NCI-H524 (cell line): ENCODE measurements around the gene ZNF574.
"Not testable (repeated sequence)": the region's sequence is repeated elsewhere in the genome, so short reads cannot be mapped to it uniquely, and the experiment has no call there.

Source experiments
- DNase-seq, 2 experiments: peaks; one replicate each; lab custom pipeline; 2025; lab: John Stamatoyannopoulos, UW

The ZNF574 gene

DNA sequence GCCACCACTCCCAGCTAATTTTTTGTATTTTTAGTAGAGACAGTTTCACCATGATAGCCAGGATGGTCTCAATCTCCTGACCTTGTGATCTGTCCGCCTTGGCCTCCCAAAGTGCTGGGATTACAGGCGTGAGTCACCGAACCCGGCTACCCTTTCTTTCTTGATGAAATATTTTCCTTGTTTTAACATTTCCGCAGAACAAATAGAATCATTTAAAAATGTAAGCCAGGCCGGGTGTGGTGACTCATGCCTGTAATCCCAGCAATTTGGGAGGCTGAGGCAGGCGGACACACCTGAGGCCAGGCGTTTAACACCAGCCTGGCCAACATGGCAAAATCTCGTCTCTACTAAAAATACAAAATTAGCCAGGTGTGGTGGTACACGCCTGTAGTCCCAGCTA, 24.3 kb downstream of the ZNF574 start:
- not testable (repeated sequence) for DNase-seq

DNA sequence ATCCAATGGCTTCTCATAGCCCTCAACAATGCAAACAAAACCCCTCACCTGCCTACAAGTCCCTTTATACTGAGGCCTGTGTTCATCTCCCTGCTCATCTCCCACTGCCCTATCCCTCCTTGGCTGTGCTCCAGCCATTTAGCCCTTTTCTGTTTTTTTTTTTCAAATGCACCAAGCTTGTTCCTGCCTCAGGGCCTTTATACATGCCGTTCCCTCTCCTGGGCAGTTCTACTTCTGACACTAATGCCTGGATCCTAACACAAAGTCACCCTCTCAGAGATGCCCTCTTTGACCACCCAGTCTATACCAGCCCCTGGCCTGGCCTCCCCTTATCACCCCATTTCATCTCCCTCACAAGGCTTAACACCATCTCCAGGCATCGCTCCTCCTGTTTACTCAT, 26.9 kb downstream of the ZNF574 start:
- no peak for DNase-seq

DNA sequence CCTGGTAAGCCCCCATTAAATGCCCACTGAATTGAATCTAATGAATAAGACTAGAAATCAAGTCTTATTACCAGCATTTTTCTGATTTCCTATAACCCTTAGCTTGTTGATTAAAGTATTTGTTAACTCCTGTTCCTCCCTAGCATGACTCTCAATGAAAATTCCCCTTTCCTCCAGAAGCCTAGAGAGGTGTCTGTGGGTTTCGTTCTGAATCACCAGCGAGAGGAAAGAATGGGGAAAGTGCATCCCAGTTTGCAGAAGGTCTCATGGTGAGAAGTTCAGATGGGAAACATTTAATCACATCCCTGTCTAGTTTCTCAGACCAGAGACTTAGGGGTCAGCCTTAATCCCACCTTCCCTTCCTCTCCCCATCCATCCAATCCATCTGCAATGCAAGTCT, 29.4 kb downstream of the ZNF574 start:
- no peak for DNase-seq

DNA sequence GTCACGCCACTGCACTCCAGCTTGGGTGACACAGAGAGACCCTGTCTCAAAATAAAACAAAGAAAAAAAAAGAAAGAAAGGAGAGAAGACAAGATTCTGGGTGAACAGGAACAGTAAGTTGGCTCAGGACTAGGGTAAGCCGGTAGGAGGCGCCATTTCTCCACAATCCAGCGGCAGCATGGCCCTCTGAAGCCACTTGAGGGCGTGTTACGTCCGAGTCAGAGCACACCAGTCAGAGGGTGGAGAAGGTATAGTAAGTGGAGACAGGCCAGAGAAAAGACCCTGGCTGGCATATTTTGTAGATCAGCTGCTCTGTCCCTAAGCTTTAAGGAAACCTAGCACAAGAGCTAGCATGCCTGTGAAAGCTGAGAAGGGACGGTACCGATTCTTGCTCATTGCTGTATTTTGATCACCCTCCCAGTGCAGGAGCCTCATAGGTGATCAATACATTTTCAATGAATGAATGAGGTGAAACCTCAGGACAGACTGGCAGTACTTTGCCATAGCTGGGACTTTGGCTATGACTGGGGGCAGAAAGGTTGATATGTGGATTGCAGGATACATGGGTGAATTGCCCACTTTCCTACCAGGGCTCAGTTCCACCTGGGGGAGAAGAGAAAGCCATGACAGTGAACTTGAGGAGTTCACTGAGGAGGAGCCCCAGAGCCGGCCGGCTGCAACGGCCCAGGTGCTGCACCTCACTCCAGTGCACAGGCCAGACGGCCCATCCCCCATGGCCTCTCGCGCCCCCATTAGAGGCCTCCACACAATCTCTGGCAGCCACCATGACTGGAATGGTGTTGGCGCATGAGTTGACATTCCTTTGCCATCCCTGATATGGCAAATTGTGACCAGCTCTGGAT, 32.8 kb downstream of the ZNF574 start:
- peak; percentile 73 to 87 for DNase-seq

DNA sequence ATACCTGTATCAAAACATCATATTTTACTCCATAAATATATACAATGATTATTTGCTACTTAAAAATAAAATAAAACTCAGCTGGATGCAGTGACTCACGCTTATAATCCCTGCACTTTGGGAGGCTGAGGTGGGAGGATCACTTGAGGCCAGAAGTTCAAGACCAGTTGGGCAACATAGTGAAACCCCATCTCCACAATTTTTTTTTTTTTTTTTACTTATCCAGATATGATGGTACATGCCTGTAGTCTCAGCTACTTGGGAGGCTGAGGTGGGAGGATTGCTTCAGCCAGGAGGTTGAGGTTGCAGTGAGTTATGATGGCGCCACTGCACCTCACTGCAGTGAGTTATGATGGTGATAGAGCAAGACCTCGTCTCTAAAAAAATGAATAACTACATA, 33.9 kb downstream of the ZNF574 start:
- no peak for DNase-seq

DNA sequence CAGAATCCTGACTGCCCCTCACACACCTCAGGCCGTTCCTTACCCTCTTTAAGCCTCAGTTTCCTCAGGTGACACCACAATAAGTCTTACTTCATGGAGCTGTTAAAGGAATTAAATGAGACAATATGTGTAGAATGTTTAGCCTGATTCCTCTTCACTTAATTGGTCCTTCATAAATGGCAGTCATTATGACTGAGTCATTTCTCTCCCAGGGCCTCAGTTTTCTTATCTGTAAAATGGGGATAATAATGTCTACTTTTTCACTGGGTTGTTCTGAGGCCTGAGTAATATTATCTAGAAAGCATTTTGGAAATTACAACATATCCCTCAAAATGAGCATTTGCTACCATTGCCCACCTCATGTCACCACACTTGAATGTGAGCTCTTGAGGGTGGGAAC, 34.7 kb downstream of the ZNF574 start:
- DNase-seq, result no peak

DNA sequence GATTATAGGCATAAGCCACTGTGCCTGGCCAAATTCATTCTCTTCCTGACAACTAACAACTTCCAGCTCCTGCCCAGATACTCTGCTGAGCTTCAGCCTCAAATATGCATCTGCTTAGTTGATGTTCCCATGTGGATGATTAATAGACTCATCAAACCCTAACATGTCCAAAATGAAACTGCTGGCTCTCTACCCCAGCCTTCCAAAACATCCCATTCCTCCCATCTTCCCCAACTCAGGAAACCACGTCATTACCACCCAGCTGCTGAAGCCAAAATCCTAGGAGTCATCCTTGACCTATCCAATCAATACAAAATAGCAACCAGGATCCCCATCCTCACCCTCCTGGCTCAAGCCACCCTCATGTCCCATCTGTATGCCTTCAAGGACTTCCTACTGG, 35.4 kb downstream of the ZNF574 start:
- no peak for DNase-seq

DNA sequence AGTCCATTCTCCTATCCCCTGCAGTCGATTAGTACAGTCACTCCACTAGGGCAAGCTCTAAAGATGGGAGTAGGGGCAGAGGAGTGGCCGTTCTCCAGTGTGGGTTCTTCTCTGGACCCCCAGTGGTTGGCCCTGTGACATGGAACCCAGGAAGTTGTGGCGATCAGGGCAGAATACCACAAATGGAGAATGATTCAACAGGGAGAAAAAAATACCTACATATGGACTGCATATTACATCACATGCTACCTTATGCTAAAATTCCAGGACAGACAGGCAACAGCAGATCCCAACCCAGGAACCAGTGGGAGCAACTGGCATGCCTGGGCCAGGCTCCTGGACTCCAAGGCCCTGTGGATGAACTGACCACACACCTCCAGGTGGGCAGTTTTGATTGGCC, 35.8 kb downstream of the ZNF574 start:
- no peak for DNase-seq

DNA sequence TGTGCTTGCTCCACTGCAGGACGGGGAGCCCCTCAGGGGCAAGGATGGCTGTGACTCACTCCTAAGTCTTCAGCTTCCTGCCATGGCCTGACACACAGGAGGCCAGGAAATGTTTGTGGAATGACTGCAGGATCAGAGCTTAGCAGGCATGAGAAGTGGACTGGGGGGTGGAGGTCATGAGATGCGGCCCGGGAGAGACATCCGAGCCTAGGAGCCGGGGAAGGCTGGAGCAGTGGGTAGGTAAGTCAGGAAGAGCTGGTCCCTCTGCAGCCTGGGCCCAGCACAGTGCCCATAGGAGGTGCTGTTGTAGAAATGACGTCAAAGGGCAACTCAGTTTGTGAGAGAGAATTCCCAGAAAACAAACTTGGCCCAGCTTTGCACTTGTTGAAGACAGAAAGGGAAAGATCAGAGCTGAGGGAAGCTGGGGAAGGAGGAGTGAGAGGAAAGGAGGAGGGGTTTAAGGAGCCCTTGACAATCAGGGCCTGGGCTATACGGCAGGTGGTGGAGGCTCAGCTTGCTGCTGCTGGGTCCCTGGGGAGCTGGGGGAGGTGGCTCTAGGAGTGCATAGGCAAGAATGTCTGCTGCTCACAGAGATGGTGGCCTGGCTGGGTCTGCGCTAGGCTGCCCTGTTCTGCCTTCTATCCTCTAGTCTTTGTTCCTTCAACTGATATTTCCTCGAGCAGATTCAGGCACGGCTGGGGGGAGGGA, 37.8 kb downstream of the ZNF574 start:
- peak; percentile 96 for DNase-seq

DNA sequence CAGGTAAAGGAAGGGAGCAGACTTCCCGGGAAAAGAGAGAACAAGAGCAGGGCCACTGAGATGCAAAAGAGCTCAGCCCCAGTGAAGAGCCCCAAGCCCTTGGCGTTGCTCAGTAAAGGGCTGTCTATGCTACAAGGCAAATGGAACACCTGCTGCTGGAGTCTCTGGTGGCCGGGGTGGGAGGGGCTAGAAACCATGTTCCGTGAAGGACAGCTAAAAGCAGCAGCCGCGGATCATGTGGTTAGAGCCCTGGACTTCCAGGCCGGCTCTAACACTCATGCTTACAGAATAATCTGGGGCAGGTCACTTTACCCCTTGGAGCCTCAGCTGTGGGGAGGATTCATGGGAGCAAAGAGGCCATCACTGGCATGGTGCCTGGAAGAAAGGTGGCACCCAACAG, 38.4 kb downstream of the ZNF574 start:
- DNase-seq, result peak; percentile 69 to 93

DNA sequence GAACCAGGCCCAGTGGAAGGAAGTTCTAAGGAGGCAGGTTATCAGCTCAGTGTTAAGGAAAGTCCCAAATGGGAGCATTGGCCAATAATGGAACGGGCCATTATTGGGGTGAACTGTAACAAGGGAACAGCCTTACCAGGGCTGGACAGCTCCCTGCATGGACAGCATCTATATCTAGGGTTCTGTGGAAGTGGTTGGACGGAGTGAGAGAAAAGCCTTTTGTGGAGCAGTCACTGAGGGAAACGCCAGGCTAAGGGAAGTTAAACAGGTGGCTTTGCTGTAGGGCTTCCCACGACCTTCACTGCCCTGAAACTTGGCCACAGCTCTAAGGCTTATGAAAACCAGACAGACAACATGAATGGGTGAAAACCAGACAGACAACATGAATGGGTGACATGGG, 39.3 kb downstream of the ZNF574 start:
- DNase-seq, result no peak

DNA sequence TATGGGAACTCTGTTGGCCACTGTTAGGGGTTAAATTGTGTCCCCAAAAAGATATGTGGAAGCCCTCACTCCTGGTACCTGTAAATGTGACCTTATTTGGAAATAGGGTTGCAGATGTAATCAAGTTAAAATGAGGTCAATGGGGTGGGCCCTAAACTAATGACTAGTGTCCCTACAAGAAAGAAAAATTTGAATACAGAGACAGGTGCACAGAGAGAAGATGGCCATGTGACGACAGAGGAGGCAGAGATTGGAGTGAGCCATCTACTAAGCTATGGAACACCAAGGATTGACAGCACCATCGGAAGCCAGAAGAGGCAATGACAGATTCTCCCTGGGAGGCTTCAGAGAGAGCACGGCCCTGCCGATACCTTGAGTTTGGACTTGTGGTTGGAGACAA, 39.7 kb downstream of the ZNF574 start:
- no peak for DNase-seq

DNA sequence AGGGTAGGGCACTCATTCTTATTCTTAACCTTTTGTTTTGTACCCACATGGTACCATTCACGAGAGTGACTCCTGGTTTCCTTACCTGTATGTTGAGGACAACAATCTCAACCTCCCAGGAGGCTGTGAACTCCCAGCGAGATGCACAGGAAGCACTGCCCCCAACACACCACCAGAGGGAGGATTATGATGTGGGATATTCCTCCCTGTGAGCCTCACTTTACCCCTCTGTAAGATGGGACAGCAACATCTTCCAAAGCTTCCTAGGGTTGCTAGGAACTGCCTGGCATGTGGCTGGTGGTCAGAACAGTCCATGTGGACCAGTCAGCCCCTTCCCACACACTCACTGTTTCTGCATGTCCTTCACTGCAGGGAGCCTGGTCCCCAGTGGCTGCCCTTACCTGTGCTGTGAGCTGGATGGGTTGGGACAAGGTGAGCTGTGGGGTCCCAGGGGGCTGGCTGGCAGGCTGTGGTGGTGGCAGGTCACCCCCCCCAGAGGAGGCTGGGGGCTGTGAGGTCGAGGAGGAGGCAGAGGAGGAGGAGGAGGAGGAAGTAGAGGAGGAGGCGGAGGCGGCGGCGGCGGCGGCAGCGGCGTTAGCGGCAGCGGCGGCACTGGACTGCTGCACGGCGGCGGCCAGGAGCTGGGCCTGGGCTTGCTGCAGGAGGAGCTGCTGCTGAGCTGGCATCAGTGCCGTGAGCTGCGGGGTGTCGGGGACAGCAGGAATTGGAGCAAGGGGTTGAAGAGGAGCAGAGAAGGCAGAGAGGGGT, 40.5 kb downstream of the ZNF574 start:
- no peak for DNase-seq

DNA sequence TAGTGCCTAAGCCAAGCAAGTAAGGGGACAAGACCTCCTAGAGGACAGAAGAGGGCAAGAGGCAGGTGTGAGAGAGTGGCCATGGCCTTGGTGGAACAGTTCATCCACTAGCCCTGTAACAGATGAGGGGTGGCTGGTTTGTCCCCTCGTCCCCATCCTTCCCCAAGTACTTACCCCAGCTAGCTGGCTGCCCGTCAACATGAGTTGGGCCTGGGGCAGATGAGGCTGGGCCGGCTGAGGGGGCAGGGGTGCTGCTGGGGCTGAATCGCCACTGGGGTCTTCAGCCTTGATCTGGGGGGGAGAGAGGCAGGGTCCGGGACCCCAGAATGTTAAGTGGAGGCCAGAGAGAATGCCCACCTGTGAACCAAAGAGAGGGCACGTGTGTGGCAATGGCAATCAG, 41.1 kb downstream of the ZNF574 start:
- DNase-seq, result no peak

DNA sequence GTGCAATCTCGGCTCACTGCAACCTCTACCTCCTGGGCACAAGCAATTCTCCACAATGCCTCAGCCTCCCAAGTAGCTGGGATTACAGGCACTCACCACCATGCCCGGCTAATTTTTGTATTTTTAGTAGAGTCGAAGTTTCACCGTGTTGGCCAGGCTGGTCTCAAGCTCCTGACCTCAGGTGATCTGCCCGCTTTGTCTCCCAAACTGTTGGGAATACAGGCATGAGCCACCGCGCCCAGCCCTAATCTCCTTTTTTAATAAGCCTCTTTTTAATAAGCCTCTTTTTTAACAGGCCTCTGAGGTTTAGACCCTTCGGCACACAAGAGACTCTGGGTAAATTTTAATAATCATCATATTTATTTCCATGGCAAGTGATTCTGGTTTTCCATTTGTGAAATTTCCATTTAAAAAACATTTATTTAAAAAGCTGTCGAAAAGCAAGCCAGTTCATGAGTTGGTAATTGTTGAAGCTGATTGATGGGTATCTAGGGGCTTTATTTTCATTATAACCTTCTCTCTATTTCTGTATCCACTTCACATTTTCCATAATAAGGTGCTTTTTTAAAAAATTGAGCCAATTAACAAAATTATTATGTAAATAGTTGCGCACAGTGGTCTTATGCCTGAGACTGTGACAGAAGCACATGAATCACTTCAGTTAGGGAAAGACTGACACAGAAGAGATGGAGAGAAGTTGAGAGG, 44.5 kb downstream of the ZNF574 start:
- DNase-seq, result no peak

DNA sequence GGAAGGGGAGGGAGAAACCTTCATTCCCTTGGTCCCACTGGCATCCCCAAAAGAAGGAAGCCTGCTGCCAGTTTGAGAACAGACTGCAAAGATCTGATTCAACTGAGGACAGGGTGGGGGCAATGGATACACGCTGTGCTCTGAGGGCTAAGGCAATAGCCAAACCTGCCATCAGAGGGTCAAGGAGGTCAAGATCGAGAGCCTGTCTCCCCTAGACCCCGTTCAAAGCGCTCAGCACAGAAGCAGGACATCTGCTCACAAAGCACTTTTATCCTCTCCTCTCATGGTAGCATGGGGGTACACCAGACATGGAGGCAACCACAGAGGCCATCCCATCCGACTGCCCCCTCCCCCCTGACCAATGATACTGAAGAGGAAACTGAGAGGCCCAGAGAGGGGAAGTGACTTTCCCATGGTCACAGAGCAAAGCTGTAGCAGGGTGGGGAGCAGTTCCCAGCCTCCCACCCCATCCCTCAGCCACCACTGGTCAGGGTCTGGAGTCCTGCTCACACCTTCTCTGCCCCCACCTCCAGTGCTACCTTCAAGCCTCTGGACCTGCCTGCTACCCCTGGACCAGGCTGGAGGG, 45.2 kb downstream of the ZNF574 start:
- no peak for DNase-seq

DNA sequence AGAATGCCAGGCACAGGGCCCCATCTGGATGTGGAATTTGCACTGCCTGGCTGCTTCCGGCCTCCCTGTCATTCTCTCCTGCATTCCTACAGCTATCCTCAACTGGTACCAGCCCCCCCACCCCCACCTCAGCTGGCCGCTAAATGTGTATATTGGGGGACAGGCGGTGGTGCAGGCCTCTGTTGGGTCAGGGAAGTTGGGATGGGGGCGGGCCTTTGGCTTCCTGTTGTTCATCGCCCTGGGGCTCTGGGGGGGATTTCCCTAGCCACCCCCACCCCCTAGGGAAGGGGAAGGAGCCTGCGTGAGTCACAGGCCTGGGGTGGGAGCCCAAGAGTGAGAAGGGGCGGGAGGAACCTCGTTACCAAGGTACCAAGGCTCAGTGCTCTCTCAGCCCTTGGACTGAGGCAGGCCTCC, 45.7 kb downstream of the ZNF574 start:
- DNase-seq, result no peak

DNA sequence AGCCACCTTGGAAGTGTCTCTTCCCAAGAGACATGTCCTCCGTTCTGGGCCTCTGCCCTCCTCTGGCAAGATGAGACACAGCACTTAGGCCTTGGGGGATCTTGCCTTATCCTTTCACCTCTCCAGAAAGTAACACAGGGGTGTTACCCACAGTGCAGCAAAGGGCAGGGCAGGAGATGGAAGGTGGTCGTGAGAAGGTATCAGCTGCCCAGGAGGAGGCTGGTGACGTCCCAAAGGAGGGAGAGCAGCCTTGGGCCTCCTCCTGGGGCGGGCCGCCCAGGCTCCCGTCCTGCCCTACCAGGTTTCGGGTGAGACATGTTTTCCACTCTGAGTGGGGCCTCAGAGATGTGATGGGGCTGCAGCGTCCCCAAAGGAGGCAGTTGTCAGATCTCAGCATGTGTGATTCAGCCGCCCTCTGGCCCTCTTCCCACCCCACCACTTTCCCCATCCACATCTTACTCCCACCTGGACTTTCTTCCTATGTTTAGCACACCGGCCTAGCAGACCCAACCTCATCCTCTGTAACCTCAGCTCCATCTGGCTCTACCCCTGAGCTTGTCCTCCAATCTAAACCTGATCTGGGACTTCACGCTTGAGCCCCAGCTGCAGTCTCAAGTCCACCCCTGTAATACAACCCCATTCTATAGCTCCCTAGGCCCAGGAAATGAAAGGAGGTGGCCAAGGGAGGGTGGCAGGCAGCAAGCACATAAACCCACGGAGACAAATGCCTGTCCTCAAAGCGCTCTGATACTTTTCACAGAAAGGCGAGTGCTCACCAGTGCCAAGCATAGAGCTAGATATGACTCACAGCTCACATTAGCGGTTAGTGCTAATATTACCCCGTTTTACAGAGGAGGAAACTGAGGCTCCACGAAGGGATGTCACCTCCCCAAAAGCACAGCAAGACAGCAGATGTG, 47.0 kb downstream of the ZNF574 start:
- no peak for DNase-seq

DNA sequence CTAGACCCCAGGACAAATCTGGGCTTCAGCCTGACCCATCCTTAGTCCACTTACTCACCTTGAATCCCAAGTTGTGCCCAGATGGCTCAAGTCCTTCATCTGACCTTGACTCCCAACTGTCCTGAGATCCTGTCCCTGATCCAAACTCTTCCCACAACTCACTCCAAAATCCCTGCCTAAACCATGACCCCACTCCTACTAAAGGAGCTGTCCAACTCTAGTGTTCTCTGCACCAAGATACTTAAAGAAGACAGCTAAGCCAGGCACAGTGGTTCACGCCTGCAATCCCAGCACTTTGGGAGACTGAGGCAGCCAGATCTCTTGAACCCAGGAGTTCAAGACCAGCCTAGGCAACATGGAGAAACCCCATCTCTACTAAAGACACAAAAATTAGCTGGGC, 47.8 kb downstream of the ZNF574 start:
- DNase-seq, result no peak

DNA sequence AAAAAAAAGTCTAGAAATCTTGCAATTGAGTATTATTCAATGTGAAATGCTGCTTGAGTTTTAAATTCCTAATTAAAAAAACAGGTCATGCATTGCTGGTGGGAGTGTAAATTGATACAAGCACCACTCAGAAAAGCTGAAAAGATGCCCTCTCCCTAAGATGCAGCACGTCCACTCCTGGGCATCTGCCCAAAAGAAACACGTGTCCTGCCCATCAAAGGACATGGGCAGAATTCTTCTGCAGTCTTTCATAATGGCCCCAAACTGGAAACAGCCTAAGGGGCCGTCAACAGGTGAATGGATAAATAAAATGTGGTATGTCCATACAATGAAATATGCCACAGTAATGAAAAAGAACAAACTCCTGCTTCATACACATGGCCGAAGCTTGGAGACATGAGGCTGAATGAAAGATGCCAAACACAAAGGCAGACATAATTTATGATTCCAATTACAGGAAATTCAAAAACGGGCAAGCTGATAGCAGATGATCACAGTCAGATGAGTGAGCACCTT, 48.5 kb downstream of the ZNF574 start:
- DNase-seq, result no peak
